Ishikawa (cell line): ENCODE results near the gene PRKCB.

Source experiments
- CEBPB ChIP-seq: IDR thresholded peaks from 2 replicates; pipeline ENCODE4 v1.6.1; 2012
- CREB1 ChIP-seq: IDR thresholded peaks from 2 replicates; pipeline ENCODE4 v1.6.1; 2012; ENCODE audit warnings: low read depth
- EGR1 ChIP-seq: IDR thresholded peaks from 2 replicates; pipeline ENCODE4 v1.6.1; 2012
- EP300 ChIP-seq: IDR thresholded peaks from 2 replicates; pipeline ENCODE4 v1.6.1; 2012; ENCODE audit warnings: borderline replicate concordance
- FOXM1 ChIP-seq: IDR thresholded peaks from 2 replicates; pipeline ENCODE4 v1.6.1; 2012; ENCODE audit warnings: low read depth, borderline replicate concordance
- NFIC ChIP-seq: IDR thresholded peaks from 2 replicates; pipeline ENCODE4 v1.6.1; 2012
- RAD21 ChIP-seq: IDR thresholded peaks from 2 replicates; pipeline ENCODE4 v1.6.1; 2012; ENCODE audit warnings: low read depth
- REST ChIP-seq: IDR thresholded peaks from 2 replicates; pipeline ENCODE4 v1.6.1; 2012; ENCODE audit warnings: low read depth, mild to moderate bottlenecking
- TAF1 ChIP-seq: IDR thresholded peaks from 2 replicates; pipeline ENCODE4 v1.6.1; 2012; ENCODE audit warnings: low read depth, mild to moderate bottlenecking
- TCF12 ChIP-seq: IDR thresholded peaks from 2 replicates; pipeline ENCODE4 v1.6.1; 2012; ENCODE audit warnings: low read depth
- YY1 ChIP-seq: IDR thresholded peaks from 2 replicates; pipeline ENCODE4 v1.6.1; 2012; ENCODE audit warnings: low read depth
- ZBTB7A ChIP-seq: IDR thresholded peaks from 2 replicates; pipeline ENCODE4 v1.6.1; 2012; ENCODE audit warnings: low read depth
- TF ChIP-seq, protein P1 (sequence below): IDR thresholded peaks from 2 replicates; pipeline ENCODE4 v1.6.1; 2012

DNA sequence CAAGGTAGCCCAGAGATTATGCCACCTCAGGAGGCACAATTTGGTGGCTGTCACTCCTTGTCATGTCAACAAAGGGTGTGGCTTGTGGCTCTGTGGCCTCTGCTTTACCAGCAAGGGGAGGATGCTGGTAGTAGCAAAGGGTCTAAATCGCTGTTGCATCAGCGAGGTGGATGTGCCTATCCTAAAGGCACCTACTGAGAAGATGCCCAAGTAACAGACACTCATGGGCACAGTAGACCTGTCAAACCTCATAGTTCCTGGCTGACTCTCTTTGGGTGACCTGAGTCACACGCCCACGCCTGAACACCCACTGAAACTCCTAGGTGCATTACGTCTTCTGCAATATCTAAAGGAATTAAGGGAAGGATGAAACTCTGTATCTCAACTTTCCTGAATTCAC, 139.5 kb downstream of the PRKCB start:
- no peak for TF ChIP-seq TAF1
- TF ChIP-seq REST = no peak
- no peak for TF ChIP-seq EP300
- TF ChIP-seq, protein P1, sequence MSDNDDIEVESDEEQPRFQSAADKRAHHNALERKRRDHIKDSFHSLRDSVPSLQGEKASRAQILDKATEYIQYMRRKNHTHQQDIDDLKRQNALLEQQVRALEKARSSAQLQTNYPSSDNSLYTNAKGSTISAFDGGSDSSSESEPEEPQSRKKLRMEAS = no peak
- TF ChIP-seq TCF12 = no peak
- no peak for TF ChIP-seq CREB1
- TF ChIP-seq EGR1 = no peak
- no peak for TF ChIP-seq YY1
- no peak for TF ChIP-seq FOXM1
- no peak for TF ChIP-seq CEBPB
- TF ChIP-seq RAD21 = no peak
- no peak for TF ChIP-seq ZBTB7A
- no peak for TF ChIP-seq NFIC
